ENCODE data around the gene BICRAL. TPM values are rescaled to one million over a fixed set of nuclear protein-coding genes. Genes with fewer than 3 reads are reported as not detected.
"Not testable (repeated sequence)": the region's sequence is repeated elsewhere in the genome, so short reads cannot be mapped to it uniquely, and the experiment has no call there.

The BICRAL gene
- total and polyA plus RNA-seq, 8 donors: 12.6 to 20.0 (median 18.5) TPM

- no peak for TF ChIP-seq CTCF (IDR thresholded peaks at IDR 0.05)
- intact Hi-C loops (cut with DNase I): no loop called here
Observed at GRCh38 chr6:42766163-42766670, 15.6 kb upstream of the BICRAL start.

GRCh38 chr6:42769051-42769450 is 12.8 kb upstream of the BICRAL start:
- intact Hi-C loops (cut with DNase I): no loop called here
- Histone ChIP-seq H3K4me3 (no peak overlapping the region), H3K27me3 (no peaks in the 10 kb centered on the region), H3K9me3 (no peaks in the 10 kb centered on the region), H3K27ac (no peak overlapping the region), H3K4me1 (peaks cover 3 to 22% of the 10 kb centered on the region in 2 donors), H3K36me3 (no peaks in the 10 kb centered on the region)
- DNase-seq: no peak
- TF ChIP-seq CTCF (IDR thresholded peaks at IDR 0.05): no peak
- no peak for ATAC-seq

More at GRCh38 chr6:42766163-42766670, 15.6 kb upstream of the BICRAL start:
- DNase-seq (no peak), ATAC-seq (peak; percentile 52)
- peaks cover 0 to 9% of the 10 kb centered on the region in 2 donors for H3K4me1 ChIP-seq
- H3K36me3 ChIP-seq: no peaks in the 10 kb centered on the region
- no peak overlapping the region for H3K27ac ChIP-seq
- H3K27me3 ChIP-seq: no peaks in the 10 kb centered on the region
- H3K9me3 ChIP-seq: no peaks in the 10 kb centered on the region
- H3K4me3 ChIP-seq: no peak overlapping the region

DNA sequence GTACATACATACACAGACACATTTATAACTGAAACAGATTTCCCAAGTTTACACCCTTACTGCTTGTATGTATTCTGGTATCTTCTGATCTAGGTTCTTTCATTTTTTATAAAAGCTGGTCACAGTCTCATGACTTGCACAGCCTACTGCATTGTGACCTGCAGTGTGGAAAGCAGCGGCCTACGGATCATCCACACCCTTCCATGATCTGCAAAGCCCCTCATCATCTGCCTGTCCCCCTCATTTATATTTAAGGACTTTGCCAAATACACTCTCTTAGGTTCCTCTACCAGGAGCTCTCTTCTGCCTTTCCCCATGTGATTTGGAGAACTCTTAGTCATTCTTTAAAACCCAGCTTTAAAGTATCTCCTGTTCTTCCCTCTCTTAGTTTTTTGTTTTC is 12.0 kb upstream of the BICRAL start:
- Histone ChIP-seq H3K27ac (no peak overlapping the region), H3K27me3 (no peaks in the 10 kb centered on the region), H3K4me1 (peaks cover 3 to 29% of the 10 kb centered on the region in 2 donors), H3K9me3 (no peaks in the 10 kb centered on the region), H3K36me3 (no peaks in the 10 kb centered on the region), H3K4me3 (no peak overlapping the region)
- DNase-seq: no peak
- no peak for TF ChIP-seq CTCF (IDR thresholded peaks at IDR 0.05)
- ATAC-seq: no peak
- intact Hi-C loops (cut with DNase I): no loop called here

GRCh38 chr6:42771741-42772100 is 10.1 kb upstream of the BICRAL start:
- DNase-seq (no peak), ATAC-seq (no peak)
- Histone ChIP-seq H3K27me3 (no peaks in the 10 kb centered on the region), H3K4me3 (no peak overlapping the region), H3K4me1 (peaks cover 3 to 40% of the 10 kb centered on the region in 2 donors), H3K36me3 (no peaks in the 10 kb centered on the region), H3K9me3 (no peaks in the 10 kb centered on the region), H3K27ac (peak overlapping the region in 1 of 2 donors; percentile 47)
- intact Hi-C loops (cut with DNase I): no loop called here
- no peak for TF ChIP-seq CTCF (IDR thresholded peaks at IDR 0.05)

DNA sequence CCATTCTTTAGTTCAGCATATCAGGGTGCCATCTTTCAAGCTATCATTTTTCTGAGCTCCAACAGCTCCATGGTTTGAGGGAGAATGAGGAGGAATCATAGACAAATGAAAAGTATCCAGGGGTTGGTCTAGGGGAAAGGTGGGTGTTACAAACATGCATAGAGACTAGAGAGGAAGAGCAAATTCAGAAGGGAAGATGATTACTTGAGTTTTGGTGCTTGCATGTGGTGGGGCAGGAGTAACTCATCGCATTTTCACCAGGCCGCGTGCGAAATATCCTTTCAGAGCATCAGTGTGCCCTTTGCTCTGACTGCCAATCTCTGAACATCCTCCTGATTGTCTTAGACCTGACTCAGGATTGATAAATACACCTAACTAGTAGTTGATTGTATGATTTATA is 7.7 kb upstream of the BICRAL start:
- ATAC-seq (no peak), DNase-seq (no peak)
- TF ChIP-seq CTCF (IDR thresholded peaks at IDR 0.05): no peak
- Histone ChIP-seq H3K27ac (peak overlapping the region; percentile 60 to 91), H3K4me1 (peaks cover 3 to 50% of the 10 kb centered on the region in 2 donors), H3K4me3 (peak overlapping the region in 1 of 2 donors; percentile 22), H3K36me3 (no peaks in the 10 kb centered on the region), H3K9me3 (no peaks in the 10 kb centered on the region), H3K27me3 (no peaks in the 10 kb centered on the region)
- intact Hi-C loops (cut with DNase I): no loop called here

- Histone ChIP-seq H3K27ac (peak overlapping the region; percentile 60 to 91), H3K4me3 (peak overlapping the region in 1 of 2 donors; percentile 22), H3K4me1 (peaks cover 3 to 50% of the 10 kb centered on the region in 2 donors)
- DNase-seq (peak in 2 of 4 donors; percentile 55 to 85), ATAC-seq (peak; percentile 47)
- H3K9me3 ChIP-seq; intact Hi-C loops (cut with DNase I); H3K36me3 ChIP-seq; H3K27me3 ChIP-seq: not testable (repeated sequence)
Observed at GRCh38 chr6:42774821-42775487, 6.9 kb upstream of the BICRAL start.
